ENCODE measurements around the gene CDKAL1. TPM values are rescaled to one million over a fixed set of nuclear protein-coding genes. Genes with fewer than 3 reads are reported as not detected.

The CDKAL1 gene
- total RNA-seq, 1 experiment from 2014 or later, result 16.1 TPM

- H3K9me3 ChIP-seq (ENCODE audit: insufficient read depth, low read depth), result no peaks in the 10 kb centered on the region; the same call in 1 of the 2 replicates
- no peaks in the 10 kb centered on the region for H3K9me2 ChIP-seq (ENCODE audit: insufficient read depth)
- CTCF ChIA-PET, result no interaction called here
- no peaks in the 10 kb centered on the region for H3K4me1 ChIP-seq (replicated peaks; ENCODE audit: insufficient read depth)
- no peak overlapping the region for H2AFZ ChIP-seq
- H3K36me3 ChIP-seq (ENCODE audit: low read depth), result no peaks in the 10 kb centered on the region
- intact Hi-C loops (cut with micrococcal nuclease; ENCODE audit: unreplicated experiment), result no loop called here
- H3K27me3 ChIP-seq (ENCODE audit: insufficient read depth, low read depth), result no peaks in the 10 kb centered on the region
- no peaks in the 10 kb centered on the region for H3F3A ChIP-seq (ENCODE audit: insufficient read depth, low read depth)
- H3K4me2 ChIP-seq, result no peak overlapping the region
- POLR2A ChIA-PET (ENCODE audit: unreplicated experiment), result no interaction called here
- no peak for DNase-seq
- no peaks in the 10 kb centered on the region for H4K20me1 ChIP-seq (ENCODE audit: insufficient read depth)
- TF ChIP-seq CTCF (conservative IDR thresholded peaks at IDR 0.05) (no peak), EZH2 (IDR thresholded peaks at IDR 0.05; ENCODE audit: low read depth) (no peak)
- H3K79me2 ChIP-seq (ENCODE audit: low read depth), result no peaks in the 10 kb centered on the region
- no peak overlapping the region for H3K4me3 ChIP-seq
- BruUV-seq (replicated peaks), result no TSS peak
- no peak overlapping the region for H3K27ac ChIP-seq
Measured at GRCh38 chr6:20698675-20699074, 164.4 kb downstream of the CDKAL1 start.

- CTCF ChIA-PET, result no interaction called here
- H3K4me2 ChIP-seq, result no peak overlapping the region
Measured at GRCh38 chr6:20699402-20699801, 165.1 kb downstream of the CDKAL1 start.

GRCh38 chr6:20700375-20700774 is 166.1 kb downstream of the CDKAL1 start:
- CTCF ChIA-PET, result no interaction called here
- DNase-seq, result no peak

More at GRCh38 chr6:20699402-20699801, 165.1 kb downstream of the CDKAL1 start:
- no peaks in the 10 kb centered on the region for H3K9me2 ChIP-seq (ENCODE audit: insufficient read depth)
- no TSS peak for BruUV-seq (replicated peaks)
- H3K27ac ChIP-seq, result no peak overlapping the region
- H3K4me3 ChIP-seq, result no peak overlapping the region
- intact Hi-C loops (cut with micrococcal nuclease; ENCODE audit: unreplicated experiment), result no loop called here
- H3K36me3 ChIP-seq (ENCODE audit: low read depth), result no peaks in the 10 kb centered on the region
- H3K4me1 ChIP-seq (replicated peaks; ENCODE audit: insufficient read depth), result no peaks in the 10 kb centered on the region
- H3K79me2 ChIP-seq (ENCODE audit: low read depth), result no peaks in the 10 kb centered on the region
- POLR2A ChIA-PET (ENCODE audit: unreplicated experiment), result no interaction called here
- no peak overlapping the region for H2AFZ ChIP-seq
- H3F3A ChIP-seq (ENCODE audit: insufficient read depth, low read depth), result no peaks in the 10 kb centered on the region
- H3K9me3 ChIP-seq (ENCODE audit: insufficient read depth, low read depth), result no peaks in the 10 kb centered on the region; the same call in 1 of the 2 replicates
- DNase-seq, result no peak
- TF ChIP-seq EZH2 (IDR thresholded peaks at IDR 0.05; ENCODE audit: low read depth) (no peak), CTCF (conservative IDR thresholded peaks at IDR 0.05) (no peak)
- no peaks in the 10 kb centered on the region for H4K20me1 ChIP-seq (ENCODE audit: insufficient read depth)
- H3K27me3 ChIP-seq (ENCODE audit: insufficient read depth, low read depth), result no peaks in the 10 kb centered on the region

More at GRCh38 chr6:20700375-20700774, 166.1 kb downstream of the CDKAL1 start:
- no peaks in the 10 kb centered on the region for H3K4me1 ChIP-seq (replicated peaks; ENCODE audit: insufficient read depth)
- H3K36me3 ChIP-seq (ENCODE audit: low read depth), result no peaks in the 10 kb centered on the region
- no peak overlapping the region for H2AFZ ChIP-seq
- H3K79me2 ChIP-seq (ENCODE audit: low read depth), result no peaks in the 10 kb centered on the region
- TF ChIP-seq CTCF (conservative IDR thresholded peaks at IDR 0.05), result no peak
- no peak for TF ChIP-seq EZH2 (IDR thresholded peaks at IDR 0.05; ENCODE audit: low read depth)
- no peaks in the 10 kb centered on the region; the same call in 1 of the 2 replicates for H3K9me3 ChIP-seq (ENCODE audit: insufficient read depth, low read depth)
- intact Hi-C loops (cut with micrococcal nuclease; ENCODE audit: unreplicated experiment), result no loop called here
- H3K4me3 ChIP-seq, result no peak overlapping the region
- POLR2A ChIA-PET (ENCODE audit: unreplicated experiment), result no interaction called here
- H3K9me2 ChIP-seq (ENCODE audit: insufficient read depth), result no peaks in the 10 kb centered on the region
- no TSS peak for BruUV-seq (replicated peaks)
- no peaks in the 10 kb centered on the region for H3K27me3 ChIP-seq (ENCODE audit: insufficient read depth, low read depth)
- H3K4me2 ChIP-seq, result no peak overlapping the region
- H4K20me1 ChIP-seq (ENCODE audit: insufficient read depth), result no peaks in the 10 kb centered on the region
- H3K27ac ChIP-seq, result no peak overlapping the region
- H3F3A ChIP-seq (ENCODE audit: insufficient read depth, low read depth), result no peaks in the 10 kb centered on the region
